HG03469 (cell line): ENCODE data around the gene IPPK.
A peak's percentile ranks its signal among the peaks of the same experiment; 100 is the strongest.

Source experiments
- ATAC-seq: cut with Tn5 transposase; IDR thresholded peaks from one replicate; pipeline ENCODE4 v1.9.1; 2021; ENCODE audit warnings: mild to moderate bottlenecking, moderate library complexity, moderate number of reproducible peaks; ENCODE audit not compliant: unreplicated experiment

Gene IPPK

GRCh38 chr9:92669890-92670708 lies at the start of gene IPPK:
Gene IPPK, minus strand, starts transcription at chr9:92670131. Its CDS starts 143 bp downstream, at chr9:92669988.
- peak; percentile 84 for ATAC-seq

- ATAC-seq, result no peak
Observed at GRCh38 chr9:92719028-92719647, 49.2 kb upstream of the IPPK start.

GRCh38 chr9:92718086-92719001 lies 48.4 kb upstream of the IPPK start:
- no peak for ATAC-seq

- ATAC-seq, result no peak
Observed at GRCh38 chr9:92717201-92718085, 47.5 kb upstream of the IPPK start.

- no peak for ATAC-seq
Observed at GRCh38 chr9:92716557-92716956, 46.6 kb upstream of the IPPK start.

GRCh38 chr9:92715488-92716231 lies 45.7 kb upstream of the IPPK start:
- no peak for ATAC-seq

- ATAC-seq, result no peak
Observed at GRCh38 chr9:92714787-92715487, 45.0 kb upstream of the IPPK start.

- ATAC-seq, result no peak
Observed at GRCh38 chr9:92714016-92714415, 44.1 kb upstream of the IPPK start.

GRCh38 chr9:92713528-92713927 lies 43.6 kb upstream of the IPPK start:
- no peak for ATAC-seq

GRCh38 chr9:92712767-92713166 lies 42.8 kb upstream of the IPPK start:
- ATAC-seq, result no peak

- no peak for ATAC-seq
Observed at GRCh38 chr9:92711844-92712243, 41.9 kb upstream of the IPPK start.

GRCh38 chr9:92711146-92711545 lies 41.2 kb upstream of the IPPK start:
- no peak for ATAC-seq

- no peak for ATAC-seq
Observed at GRCh38 chr9:92710368-92710767, 40.4 kb upstream of the IPPK start.

GRCh38 chr9:92709954-92710353 lies 40.0 kb upstream of the IPPK start:
- no peak for ATAC-seq

GRCh38 chr9:92709240-92709639 lies 39.3 kb upstream of the IPPK start:
- no peak for ATAC-seq

GRCh38 chr9:92707530-92707929 lies 37.6 kb upstream of the IPPK start:
- no peak for ATAC-seq

- ATAC-seq, result peak; percentile 48
Observed at GRCh38 chr9:92706218-92706940, 36.4 kb upstream of the IPPK start.

GRCh38 chr9:92704528-92704927 lies 34.6 kb upstream of the IPPK start:
- no peak for ATAC-seq
